ENCODE measurements around the gene TINCR.

The TINCR gene

DNA sequence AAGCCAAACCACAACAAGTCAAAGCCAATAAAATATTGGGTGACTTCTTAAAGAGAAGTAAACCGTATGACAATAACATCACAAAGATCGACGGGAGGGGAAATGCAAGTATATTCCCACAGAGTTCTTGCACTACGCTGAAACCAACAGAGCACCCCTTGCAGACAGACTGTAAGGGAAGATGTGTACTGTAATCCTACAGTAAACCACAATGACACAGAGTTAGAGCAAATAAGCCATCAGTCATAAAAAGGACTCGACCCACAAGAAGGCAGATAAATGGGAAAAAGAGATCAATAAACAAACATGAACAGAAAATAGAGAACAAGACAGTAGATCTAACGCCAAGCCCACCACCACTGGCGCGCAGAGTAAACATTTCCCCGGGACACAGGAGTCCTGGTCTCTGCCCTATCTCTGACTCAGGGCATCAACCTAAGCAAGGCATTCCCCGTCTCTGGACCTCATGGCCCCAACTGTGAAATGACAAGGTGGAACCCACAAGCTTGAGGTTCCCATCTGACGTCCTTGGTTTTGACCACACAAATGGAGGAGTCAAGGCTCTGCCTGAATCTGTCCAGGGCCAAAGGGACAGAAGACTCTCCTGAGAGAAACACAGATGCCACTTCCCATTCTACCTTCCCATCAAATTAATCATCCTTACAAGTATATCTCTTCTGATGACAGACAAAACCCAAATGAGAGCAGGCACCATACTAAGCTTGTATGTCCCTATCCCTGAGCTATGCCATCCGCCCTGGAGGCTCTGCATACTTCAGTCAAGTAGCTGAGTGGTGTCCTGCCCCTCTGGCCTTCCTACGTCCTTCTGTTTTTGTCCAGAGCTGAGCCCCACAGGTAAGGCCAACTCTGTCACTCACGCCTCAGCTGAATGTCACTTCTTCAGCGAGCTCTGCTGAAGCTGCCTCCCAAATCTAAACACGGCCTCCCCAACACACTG is 39.8 kb upstream of the TINCR start:
- TF ChIP-seq, protein P1, sequence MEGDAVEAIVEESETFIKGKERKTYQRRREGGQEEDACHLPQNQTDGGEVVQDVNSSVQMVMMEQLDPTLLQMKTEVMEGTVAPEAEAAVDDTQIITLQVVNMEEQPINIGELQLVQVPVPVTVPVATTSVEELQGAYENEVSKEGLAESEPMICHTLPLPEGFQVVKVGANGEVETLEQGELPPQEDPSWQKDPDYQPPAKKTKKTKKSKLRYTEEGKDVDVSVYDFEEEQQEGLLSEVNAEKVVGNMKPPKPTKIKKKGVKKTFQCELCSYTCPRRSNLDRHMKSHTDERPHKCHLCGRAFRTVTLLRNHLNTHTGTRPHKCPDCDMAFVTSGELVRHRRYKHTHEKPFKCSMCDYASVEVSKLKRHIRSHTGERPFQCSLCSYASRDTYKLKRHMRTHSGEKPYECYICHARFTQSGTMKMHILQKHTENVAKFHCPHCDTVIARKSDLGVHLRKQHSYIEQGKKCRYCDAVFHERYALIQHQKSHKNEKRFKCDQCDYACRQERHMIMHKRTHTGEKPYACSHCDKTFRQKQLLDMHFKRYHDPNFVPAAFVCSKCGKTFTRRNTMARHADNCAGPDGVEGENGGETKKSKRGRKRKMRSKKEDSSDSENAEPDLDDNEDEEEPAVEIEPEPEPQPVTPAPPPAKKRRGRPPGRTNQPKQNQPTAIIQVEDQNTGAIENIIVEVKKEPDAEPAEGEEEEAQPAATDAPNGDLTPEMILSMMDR (conservative IDR thresholded peaks at IDR 0.05; ENCODE audit: low read length): no peak
- no peak overlapping the region for H3K4me3 ChIP-seq (ENCODE audit: low read length)
- DNase-seq (ENCODE audit: low read depth): no peak

DNA sequence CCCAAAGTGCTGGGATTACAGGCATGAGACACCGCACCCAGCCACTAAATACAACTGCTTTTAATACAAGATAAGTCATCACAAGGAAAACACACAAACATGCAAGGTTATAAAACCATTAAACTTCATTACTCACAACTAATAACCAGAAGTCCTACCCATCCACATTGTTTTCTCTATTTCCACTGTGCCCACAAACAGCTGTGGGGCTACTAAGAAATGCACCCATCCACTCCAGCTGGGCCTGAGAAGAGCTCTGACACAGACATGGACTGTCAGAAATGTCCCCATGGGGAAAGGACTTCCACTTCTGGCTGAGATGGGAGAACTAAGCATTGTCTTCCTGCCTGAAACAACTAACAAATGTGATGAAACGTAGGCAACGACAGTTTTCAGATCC is 37.6 kb upstream of the TINCR start:
- TF ChIP-seq, protein P1 (conservative IDR thresholded peaks at IDR 0.05; ENCODE audit: low read length): no peak
- DNase-seq (ENCODE audit: low read depth): no peak

GRCh38 chr19:5603626-5604025 is 35.9 kb upstream of the TINCR start:
- DNase-seq (ENCODE audit: low read depth): no peak
- TF ChIP-seq, protein P1 (conservative IDR thresholded peaks at IDR 0.05; ENCODE audit: low read length): no peak
- no peak overlapping the region for H3K4me3 ChIP-seq (ENCODE audit: low read length)

More for the DNA sequence above, 37.6 kb upstream of the TINCR start:
- no peak overlapping the region for H3K4me3 ChIP-seq (ENCODE audit: low read length)

GRCh38 chr19:5600797-5601196 is 33.0 kb upstream of the TINCR start:
- H3K4me3 ChIP-seq (ENCODE audit: low read length): no peak overlapping the region
- TF ChIP-seq, protein P1 (conservative IDR thresholded peaks at IDR 0.05; ENCODE audit: low read length): no peak
- DNase-seq (ENCODE audit: low read depth): no peak

GRCh38 chr19:5595745-5596144 is 28.0 kb upstream of the TINCR start:
- no peak overlapping the region for H3K4me3 ChIP-seq (ENCODE audit: low read length)
- no peak for DNase-seq (ENCODE audit: low read depth)
- TF ChIP-seq, protein P1 (conservative IDR thresholded peaks at IDR 0.05; ENCODE audit: low read length): no peak

- TF ChIP-seq, protein P1 (conservative IDR thresholded peaks at IDR 0.05; ENCODE audit: low read length): no peak
- no peak overlapping the region for H3K4me3 ChIP-seq (ENCODE audit: low read length)
- DNase-seq (ENCODE audit: low read depth): no peak
These were observed 27.4 kb upstream of the TINCR start for GRCh38 chr19:5595129-5595528.

- no peak overlapping the region for H3K4me3 ChIP-seq (ENCODE audit: low read length)
- TF ChIP-seq, protein P1 (conservative IDR thresholded peaks at IDR 0.05; ENCODE audit: low read length): no peak
- no peak for DNase-seq (ENCODE audit: low read depth)
These were observed 26.8 kb upstream of the TINCR start for GRCh38 chr19:5594521-5594950.

Data from AG10803 (cell line).